HG03175 (cell line): ENCODE measurements around the gene LYPD6B.

Source experiments
- ATAC-seq: cut with Tn5 transposase; IDR thresholded peaks from one replicate; pipeline ENCODE4 v1.9.1; 2021; ENCODE audit warnings: mild to moderate bottlenecking, moderate library complexity; ENCODE audit not compliant: unreplicated experiment

Gene LYPD6B

DNA sequence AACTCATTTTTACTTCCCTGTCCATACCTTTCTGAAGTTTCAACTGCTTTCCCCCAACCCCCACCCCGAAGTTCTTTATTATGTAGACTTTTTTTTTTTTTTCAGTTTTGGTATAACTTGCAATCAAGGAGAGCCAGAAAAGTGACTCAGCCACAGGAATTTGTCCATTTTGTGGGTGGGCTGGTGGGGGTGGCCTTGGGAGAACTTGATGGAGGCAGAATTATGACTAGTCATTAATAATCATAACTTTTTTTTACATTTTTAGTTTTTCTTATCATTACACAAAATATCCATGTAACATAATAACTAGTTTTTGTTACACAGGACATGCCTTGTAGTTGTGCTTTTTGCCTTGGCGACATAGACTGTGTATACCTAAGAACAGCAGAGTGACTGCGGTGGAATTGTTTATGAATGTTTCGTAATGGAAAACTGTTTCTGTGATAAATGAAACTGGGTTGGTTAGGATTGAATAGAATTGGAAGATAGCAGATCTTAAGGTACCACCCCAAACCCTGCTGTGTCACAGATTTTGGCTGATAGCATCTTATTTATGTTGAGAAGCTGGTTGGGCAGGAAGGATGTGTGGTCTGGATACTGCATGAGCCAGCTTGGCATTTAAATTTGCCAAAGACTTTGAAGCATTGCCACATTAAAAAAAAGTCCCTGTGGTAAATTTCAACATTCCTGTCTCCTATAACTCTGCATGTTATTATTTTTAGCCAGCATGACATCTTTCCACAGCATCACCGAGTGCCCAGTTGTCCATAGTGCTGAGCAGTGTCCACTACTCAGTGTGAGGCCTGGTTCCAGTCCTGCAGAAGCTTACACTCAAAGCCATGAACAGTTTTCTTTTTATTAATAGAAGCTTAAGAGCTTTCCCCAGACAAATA is 30.7 kb downstream of the LYPD6B start:
- no peak for ATAC-seq

- no peak for ATAC-seq
Observed at GRCh38 chr2:149070681-149071320, 32.3 kb downstream of the LYPD6B start.

DNA sequence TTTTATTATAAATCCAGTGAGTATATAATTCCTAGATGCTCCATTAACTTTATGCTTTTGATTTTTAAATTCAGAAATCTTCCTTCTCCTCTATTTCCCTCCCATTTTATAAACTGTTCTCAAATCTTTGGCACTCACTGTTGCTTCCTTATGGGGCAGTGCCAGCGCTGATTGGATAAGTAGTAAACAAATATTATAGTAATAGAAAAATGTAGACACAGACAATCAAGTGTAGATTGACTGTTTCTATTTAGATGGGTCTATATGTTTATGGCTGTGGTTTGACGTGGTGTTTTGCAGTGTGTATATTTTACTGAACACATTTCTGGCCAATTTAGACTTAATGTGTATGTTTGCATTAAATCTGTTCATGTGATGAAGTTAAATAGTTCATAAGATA is 36.6 kb downstream of the LYPD6B start:
- no peak for ATAC-seq

DNA sequence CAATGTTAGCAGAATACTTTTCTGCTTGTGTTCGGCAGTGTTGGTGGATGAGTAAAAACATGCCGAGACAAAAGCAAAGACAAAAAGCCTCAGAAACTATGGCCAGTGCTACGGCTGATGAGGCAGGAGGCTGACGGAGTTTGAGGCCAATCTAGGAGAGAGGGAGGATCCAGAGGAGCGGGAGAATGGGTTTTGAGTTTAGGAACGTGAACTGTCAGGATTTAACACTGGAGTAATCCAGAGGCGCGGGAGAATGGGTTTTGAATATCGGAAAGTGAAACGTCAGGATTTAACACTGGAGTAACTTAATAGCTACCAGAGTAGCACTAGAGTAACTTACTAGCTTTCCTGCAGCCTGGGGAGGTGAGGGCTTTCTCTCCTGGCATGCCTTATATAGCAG is 37.4 kb downstream of the LYPD6B start:
- no peak for ATAC-seq

DNA sequence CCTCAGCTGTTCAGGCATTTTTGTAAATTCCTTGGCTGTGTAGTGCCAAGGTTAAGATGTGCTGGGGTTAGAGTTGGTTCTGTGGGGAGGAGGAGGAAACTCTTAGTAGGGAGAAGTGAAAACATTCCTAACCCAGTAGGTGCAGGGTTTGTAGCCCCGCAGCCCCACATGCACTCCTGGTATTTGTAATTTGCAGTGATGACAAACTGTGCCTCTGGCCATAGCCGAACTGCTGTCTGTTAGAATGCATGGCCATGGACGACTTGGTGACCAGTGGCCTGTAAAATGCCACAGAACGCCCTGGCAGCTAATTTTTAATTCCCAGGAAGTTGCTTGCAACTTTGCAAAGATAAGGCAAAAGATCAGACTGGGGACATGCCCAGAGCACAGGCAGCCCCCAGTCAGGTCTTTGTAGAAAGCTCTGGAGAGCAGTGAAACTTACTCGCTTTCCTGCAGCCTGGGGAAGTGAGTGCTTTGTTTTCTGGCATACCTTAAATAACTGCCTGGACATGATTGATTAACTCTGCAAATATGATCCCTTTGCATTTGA is 38.4 kb downstream of the LYPD6B start:
- no peak for ATAC-seq

DNA sequence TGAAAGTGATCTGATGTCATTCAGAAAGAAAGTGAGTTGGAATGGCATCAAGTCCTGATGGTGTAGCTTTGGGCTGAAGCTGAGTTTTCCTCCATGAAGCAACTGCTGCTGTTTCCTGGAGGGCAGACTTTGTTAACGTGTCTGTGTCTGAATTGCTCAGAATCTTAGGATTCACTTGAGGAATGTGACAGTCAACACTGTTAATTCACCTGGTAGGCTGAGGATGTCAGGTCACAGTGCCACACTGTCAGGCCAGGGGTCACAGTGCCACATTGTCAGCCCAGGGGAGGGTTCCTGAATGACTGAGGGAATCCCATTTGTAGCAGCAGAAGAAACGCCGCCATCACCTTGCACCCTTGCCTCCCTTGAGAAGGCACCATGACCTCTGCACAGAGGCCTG is 39.4 kb downstream of the LYPD6B start:
- no peak for ATAC-seq

DNA sequence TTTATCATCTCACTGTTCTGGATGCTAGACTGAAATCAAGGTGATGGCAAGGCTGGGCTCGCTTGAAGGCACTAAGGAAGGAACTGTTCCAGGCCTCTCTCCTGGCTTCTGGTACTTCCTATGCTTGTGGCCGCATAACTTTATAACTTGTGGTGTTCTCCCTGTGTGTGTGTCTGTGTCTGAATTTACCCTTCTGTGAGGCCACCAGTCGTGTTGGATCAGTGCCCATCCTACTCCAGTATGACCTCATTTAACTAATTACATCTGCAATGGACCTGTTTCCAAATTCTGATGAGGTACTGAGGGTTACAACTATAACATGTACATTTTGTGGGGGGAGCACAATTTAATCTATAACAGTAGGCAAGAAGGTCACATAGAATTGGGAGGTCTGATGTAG is 41.6 kb downstream of the LYPD6B start:
- ATAC-seq = no peak

- ATAC-seq = no peak
Observed at GRCh38 chr2:149080971-149081370, 42.5 kb downstream of the LYPD6B start.

GRCh38 chr2:149082079-149082478 is 43.6 kb downstream of the LYPD6B start:
- ATAC-seq = no peak

GRCh38 chr2:149082735-149083134 is 44.2 kb downstream of the LYPD6B start:
- no peak for ATAC-seq

GRCh38 chr2:149084924-149085795 is 46.7 kb downstream of the LYPD6B start:
- no peak for ATAC-seq

DNA sequence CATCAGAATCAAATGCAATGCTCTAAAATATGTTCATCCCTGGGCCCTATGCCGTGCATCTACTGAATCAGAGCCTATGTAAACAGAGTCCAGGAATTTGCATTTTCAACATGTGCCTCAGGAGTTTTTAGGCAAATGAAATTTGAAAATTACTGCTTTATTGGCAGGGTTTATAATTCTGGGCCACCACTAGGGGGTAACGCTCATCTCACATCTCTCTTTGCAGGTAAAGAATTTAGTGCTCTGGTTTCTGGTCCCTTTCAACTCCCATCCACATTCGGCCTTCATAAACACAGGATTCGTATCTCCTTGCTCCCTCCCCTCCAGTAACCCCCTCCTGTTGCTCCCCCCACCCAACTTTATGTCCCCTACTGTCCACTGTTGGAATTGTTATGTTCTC is 49.3 kb downstream of the LYPD6B start:
- peak; percentile 61 for ATAC-seq

GRCh38 chr2:149089068-149089467 is 50.6 kb downstream of the LYPD6B start:
- no peak for ATAC-seq

- ATAC-seq = no peak
Observed at GRCh38 chr2:149090706-149091105, 52.2 kb downstream of the LYPD6B start.

GRCh38 chr2:149093579-149093978 is 55.1 kb downstream of the LYPD6B start:
- ATAC-seq = no peak

DNA sequence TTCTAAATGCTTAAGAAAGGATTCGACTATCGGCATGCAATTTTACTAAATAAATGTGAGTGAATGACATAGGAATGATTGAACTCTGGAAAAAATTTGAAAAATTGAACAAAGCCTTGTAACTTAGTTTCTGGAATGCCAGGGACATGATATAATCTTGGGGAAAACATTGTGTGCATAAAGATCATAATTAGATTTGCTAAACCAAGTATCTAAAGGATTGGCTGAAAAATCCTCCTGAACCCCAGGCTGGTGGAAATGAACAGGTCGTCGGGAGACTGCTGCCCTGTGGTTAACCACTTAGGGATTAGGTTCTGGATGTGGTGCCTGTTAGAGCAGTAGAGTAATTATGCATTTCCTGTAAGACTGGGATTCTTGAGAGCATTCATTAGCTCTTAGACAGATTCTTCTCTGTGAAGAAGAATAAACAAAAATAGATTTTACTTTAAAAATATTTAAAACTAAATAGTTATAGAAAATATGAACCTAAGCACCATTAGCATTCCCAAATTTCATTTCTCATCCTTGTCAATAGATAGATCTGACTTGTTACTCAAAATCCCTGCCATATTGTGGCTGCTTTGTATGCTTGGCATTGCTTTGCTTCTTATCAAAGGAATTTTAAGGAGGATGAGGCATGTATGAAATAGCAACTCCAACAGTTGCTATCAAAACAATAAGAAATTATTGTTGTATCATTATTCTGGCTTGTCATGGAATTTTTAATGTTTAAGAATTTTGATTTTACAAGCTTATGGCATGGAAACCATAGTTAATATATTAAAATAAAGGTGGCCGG is 55.9 kb downstream of the LYPD6B start:
- ATAC-seq = no peak

DNA sequence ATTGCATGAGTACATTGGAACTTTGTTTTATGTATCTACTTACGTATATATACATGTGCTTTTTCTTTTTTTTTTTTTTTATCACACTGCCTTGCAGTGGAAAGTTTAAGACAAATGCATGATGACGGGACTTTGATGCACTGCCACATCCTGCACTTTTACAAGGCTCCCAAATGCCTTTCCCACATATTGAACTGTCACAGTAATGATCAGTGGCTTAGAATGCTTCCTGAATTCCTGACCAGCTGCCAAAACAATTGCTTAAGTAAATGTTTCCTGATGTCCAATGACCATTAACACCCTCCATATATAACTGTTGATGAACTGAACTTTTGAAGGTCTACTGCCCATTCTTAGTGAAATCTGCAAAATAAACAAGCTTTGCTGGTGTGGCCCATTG is 60.2 kb downstream of the LYPD6B start:
- no peak for ATAC-seq

GRCh38 chr2:149099298-149099697 is 60.8 kb downstream of the LYPD6B start:
- no peak for ATAC-seq

DNA sequence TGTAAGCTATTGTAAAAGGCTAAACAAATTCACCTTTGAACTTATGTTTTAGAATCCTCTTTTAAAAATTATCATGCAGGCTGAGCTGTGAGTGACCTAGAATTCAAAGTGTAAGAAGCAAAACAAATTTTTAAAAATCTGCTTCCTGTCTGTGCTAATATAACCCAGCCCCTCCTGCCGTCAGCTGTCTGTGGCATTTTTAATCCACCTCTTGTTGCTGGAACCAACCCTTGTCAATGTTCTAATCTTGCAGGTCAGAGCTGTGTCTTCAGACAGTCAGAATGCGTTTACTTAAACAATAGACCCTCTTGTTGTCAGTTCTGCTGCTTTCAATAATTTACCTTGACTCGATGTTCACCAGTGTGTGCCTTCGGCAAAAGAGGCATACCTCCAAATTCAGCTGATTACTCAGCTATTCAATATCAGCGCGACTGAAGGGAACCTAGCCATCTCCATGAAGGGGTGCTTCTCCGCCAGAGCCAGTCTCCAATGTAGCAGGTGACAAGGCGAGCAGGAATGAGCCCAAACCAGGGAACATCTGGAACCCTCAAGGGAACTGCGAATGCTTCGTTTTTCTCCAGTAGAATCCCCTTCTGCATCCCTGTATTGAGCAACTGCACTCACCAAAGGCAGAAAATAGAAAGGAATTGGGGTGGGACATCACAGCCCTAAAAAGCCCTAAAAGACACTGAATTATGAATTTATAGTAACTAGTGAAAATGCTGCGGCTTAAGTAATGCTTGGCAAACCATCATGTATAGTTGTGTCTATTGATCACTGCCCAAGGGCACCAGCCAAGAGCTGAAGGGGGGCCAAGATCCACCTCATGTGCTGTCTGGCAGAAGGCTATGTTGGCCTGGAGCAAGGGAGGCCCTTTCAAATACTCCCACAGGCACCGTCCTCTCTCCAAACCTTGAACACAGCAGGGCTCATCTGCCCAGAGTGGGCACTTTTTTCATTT is 62.5 kb downstream of the LYPD6B start:
- ATAC-seq = no peak
